GM12892 (cell line): Measurements from ENCODE around the gene SLC9A9.

ENCODE experiments used
- POLR2A ChIP-seq: IDR thresholded peaks from 2 replicates; pipeline ENCODE4 v1.6.1; 2011; ENCODE audit warnings: low read depth, low read length, control low read depth
- POLR2AphosphoS5 ChIP-seq: IDR thresholded peaks from 2 replicates; pipeline ENCODE4 v1.6.1; 2011; ENCODE audit warnings: low read depth, low read length, control low read depth

- TF ChIP-seq POLR2A: no peak
- TF ChIP-seq POLR2AphosphoS5: no peak
Measured at GRCh38 chr3:143396790-143397189, 451.5 kb downstream of the SLC9A9 start.
